Testis (tissue), 3 donors: ENCODE measurements around the gene BTBD6. TPM values are rescaled to one million over a fixed set of nuclear protein-coding genes. Genes with fewer than 3 reads are reported as not detected.

Experiments used
- DNase-seq: peaks from one replicate; pipeline ENCODE4 v3.0.0-alpha.2; 2019
- H3K27ac ChIP-seq, 2 donors: fragments of 200-600 bp; sonication (generic); one replicate each; pipeline ENCODE4 v1.5.1; 2019
- H3K27me3 ChIP-seq: fragments of 200-600 bp; sonication (generic); one replicate; pipeline ENCODE4 v1.5.1; 2019
- H3K36me3 ChIP-seq: fragments of 200-600 bp; sonication (generic); one replicate; pipeline ENCODE4 v1.5.1; 2017; ENCODE audit warnings: low read depth; ENCODE audit errors: missing control alignments
- H3K4me1 ChIP-seq: fragments of 200-600 bp; sonication (generic); one replicate; pipeline ENCODE4 v1.5.1; 2019
- H3K4me3 ChIP-seq, 2 donors: fragments of 200-600 bp; sonication (generic); one replicate each; pipeline ENCODE4 v1.5.1; 2017 to 2019
- H3K9me3 ChIP-seq: fragments of 200-600 bp; sonication (generic); one replicate; pipeline ENCODE4 v1.5.1; 2017
- POLR2A ChIP-seq: fragments of 450-650 bp; IDR thresholded peaks from one replicate; pipeline ENCODE4 v1.6.1; 2017; ENCODE audit warnings: antibody characterized with exemption, mild to moderate bottlenecking, moderate library complexity
- WGBS, 2 donors: methylation state at CpG; one replicate each; pipeline ENCODE4 v1.1.5; 2018; 5-methylcytosine and 5-hydroxymethylcytosine counted together
- intact Hi-C: fragments of 100-400 bp; cut with DNase I; formaldehyde crosslinking; loops from one replicate; pipeline ENCODE4 v1.15.1; 2023; ENCODE audit warnings: low total_unique reads
- polyA plus RNA-seq: library from polyadenylated mRNA; stranded (reverse); fragments of 350-450 nt; fragmentation: Illumina TruSeq; extraction: RNeasy Lipid Tissue Mini Kit (QIAGEN cat#74804); gene quantifications from one replicate; pipeline ENCODE4 v1.2.3, GENCODE V29; 2014; ENCODE audit warnings: low read depth, low replicate concordance; ENCODE audit not compliant: insufficient read depth
- total RNA-seq, 2 donors: library from RNA; depleted of rRNA; stranded (reverse); fragments of >200 nt; gene quantifications; one replicate each; pipeline ENCODE4 v1.2.3, GENCODE V29; 2016
- TF ChIP-seq, protein P1 (sequence below), 3 experiments: fragments of 450-650 bp in 2 of 3; fragments of 200-600 bp in 1 of 3; sonication (generic) in 1 of 3; IDR thresholded peaks; one replicate each; pipeline ENCODE4 v1.5.1; 2016 to 2019; ENCODE audit warnings: antibody characterized with exemption in 3 of 3, mild to moderate bottlenecking in 2 of 3, moderate library complexity in 1 of 3

The BTBD6 gene
- total and polyA plus RNA-seq, 3 donors from 2014 or later, result 84.1 to 120 (median 97.6) TPM

DNA sequence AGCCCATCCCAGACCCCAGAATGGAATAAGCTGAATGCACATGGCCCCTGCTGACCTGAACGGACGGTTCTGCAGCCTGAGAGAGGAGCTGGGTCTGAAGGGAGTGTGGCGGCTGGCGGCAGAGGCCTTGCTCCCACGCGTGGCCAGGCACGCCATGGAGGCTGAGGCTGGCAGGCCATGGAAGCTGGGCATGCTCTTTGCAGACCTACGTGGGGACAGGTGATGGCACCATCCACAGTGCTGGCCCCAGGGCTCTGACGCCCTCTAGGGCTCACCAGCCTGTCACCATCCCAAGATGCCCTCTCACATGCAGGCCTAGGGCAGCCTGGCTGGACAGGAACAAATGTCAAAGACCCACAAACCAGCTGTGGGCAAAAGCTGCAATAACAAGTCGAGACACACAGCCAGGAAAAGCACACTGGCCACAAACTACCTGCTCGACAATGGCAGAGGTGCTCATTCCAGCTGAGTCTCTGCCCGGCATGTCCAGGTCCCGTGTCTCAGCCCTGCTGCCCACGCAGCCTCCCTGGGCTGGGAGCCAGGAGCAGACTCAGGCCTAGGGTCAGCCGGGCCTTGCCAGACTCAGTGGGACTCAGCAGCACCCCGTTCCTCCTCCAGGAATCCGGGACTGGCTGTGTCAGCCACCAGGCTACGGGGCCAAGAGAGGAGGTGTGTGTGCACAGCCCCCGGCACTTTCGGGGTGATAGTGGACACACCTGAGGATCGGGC lies 19.7 kb downstream of the BTBD6 start:
- no peak overlapping the region for H3K27ac ChIP-seq
- H3K9me3 ChIP-seq, result no peaks in the 10 kb centered on the region
- no peak overlapping the region for H3K4me3 ChIP-seq
- H3K4me1 ChIP-seq, result no peaks in the 10 kb centered on the region
- intact Hi-C loops, result no loop called here
- WGBS, 2 donors, result 57 to 83% methylated on average over 8 to 20 of the region's 21 CpGs
- TF ChIP-seq POLR2A, result no peak
- TF ChIP-seq, protein P1, sequence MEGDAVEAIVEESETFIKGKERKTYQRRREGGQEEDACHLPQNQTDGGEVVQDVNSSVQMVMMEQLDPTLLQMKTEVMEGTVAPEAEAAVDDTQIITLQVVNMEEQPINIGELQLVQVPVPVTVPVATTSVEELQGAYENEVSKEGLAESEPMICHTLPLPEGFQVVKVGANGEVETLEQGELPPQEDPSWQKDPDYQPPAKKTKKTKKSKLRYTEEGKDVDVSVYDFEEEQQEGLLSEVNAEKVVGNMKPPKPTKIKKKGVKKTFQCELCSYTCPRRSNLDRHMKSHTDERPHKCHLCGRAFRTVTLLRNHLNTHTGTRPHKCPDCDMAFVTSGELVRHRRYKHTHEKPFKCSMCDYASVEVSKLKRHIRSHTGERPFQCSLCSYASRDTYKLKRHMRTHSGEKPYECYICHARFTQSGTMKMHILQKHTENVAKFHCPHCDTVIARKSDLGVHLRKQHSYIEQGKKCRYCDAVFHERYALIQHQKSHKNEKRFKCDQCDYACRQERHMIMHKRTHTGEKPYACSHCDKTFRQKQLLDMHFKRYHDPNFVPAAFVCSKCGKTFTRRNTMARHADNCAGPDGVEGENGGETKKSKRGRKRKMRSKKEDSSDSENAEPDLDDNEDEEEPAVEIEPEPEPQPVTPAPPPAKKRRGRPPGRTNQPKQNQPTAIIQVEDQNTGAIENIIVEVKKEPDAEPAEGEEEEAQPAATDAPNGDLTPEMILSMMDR (IDR thresholded peaks at IDR 0.05), result no peak
- H3K36me3 ChIP-seq, result no peaks in the 10 kb centered on the region
- no peaks in the 10 kb centered on the region for H3K27me3 ChIP-seq
- peak; percentile 74 for DNase-seq

DNA sequence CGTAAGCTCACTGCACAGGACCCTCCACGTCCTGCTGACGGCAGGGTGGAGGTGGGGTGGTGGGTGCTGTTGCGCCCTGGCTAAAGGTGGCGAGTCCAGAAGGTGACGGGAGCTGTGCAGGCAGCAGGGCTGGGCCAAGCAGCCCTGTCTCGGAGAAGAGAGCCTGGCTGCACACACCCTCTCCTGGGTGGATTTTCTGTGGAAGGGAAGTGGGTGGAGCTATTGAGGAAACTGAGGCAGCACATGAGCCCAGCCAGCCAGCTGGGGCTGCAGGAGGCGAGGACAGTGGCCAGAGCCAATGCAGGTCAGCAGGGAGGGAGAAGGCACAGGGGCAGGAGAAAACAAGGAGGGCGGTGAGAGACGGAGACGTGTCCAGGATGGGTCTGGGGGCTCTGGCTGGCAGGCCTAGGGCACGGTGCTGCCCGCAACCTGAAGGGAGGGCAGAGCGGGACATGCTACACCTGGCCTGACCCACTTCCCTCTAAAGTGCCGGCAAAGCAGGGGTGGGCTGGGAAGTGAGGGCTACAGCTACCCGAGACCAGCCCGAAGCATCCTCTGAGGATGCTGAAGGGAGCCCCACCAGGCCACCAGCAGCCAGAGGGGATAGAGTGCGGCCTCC lies 20.5 kb downstream of the BTBD6 start:
- H3K4me3 ChIP-seq, result no peak overlapping the region
- no peaks in the 10 kb centered on the region for H3K36me3 ChIP-seq
- intact Hi-C loops, result no loop called here
- WGBS, 2 donors, result 93% methylated on average over 7 to 18 of the region's 18 CpGs
- DNase-seq, result no peak
- no peaks in the 10 kb centered on the region for H3K27me3 ChIP-seq
- H3K9me3 ChIP-seq, result no peaks in the 10 kb centered on the region
- no peaks in the 10 kb centered on the region for H3K4me1 ChIP-seq
- no peak overlapping the region for H3K27ac ChIP-seq
- TF ChIP-seq, protein P1 (IDR thresholded peaks at IDR 0.05), result no peak
- TF ChIP-seq POLR2A, result no peak

DNA sequence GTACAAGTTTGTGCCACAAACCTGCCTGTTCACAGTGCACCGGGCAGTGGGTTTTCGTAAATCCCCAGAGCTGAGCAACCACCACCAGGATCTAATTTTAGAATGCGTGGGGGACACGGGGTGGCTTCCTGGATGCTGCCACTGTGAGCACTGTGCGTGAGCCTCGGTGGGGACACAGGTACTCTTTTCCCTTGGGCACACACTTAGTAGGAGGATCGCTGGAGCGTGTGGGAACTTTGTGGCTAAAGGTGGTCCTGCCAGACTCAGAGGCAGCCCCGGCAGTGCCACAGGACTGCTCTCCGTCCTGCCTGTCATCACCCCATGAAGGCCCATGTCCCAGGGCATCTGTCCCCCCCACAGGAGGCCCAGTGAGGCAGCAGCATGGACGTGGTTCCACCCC lies 21.1 kb downstream of the BTBD6 start:
- no peak overlapping the region for H3K27ac ChIP-seq
- no peak overlapping the region for H3K4me3 ChIP-seq
- DNase-seq, result no peak
- no peaks in the 10 kb centered on the region for H3K4me1 ChIP-seq
- H3K9me3 ChIP-seq, result no peaks in the 10 kb centered on the region
- H3K36me3 ChIP-seq, result no peaks in the 10 kb centered on the region
- TF ChIP-seq, protein P1 (IDR thresholded peaks at IDR 0.05), result no peak
- no peak for TF ChIP-seq POLR2A
- intact Hi-C loops, result no loop called here
- 78 to 85% methylated on average over 5 to 11 of the region's 11 CpGs for WGBS, 2 donors
- H3K27me3 ChIP-seq, result no peaks in the 10 kb centered on the region

DNA sequence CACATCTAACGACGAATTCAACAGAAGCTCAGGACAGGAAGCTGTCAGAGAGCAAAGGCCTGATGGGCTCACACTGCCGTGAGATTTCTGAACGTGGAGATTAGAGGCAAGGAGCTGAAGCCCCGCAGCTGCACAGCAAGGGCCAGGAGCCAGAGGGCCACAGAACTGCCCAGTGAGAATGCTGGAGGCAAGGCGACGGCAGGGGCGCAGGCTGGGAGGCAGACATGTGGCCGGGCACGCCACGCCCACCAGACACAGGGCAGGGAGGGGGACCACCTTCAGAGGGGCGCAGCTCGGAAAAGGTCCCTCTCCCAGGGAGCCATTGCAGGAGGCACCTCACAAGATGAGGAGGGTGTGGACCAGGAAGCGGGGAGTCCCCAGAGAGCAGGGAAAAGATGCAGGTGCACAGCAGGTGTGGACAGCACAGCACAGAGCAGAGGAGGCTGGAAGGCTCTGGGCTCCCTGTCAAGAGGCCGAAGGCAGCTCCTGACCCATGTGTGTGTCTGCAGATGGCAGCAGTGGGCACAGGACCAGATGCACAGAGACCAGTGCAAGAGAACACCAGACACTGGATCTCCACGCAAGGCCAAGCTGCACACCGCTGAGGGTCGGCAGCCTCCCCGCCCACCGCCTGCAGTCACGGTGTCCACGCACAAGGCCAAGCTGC lies 23.0 kb downstream of the BTBD6 start:
- intact Hi-C loops, result no loop called here
- Histone ChIP-seq H3K4me3 (no peak overlapping the region), H3K4me1 (no peaks in the 10 kb centered on the region), H3K27ac (no peak overlapping the region), H3K36me3 (no peaks in the 10 kb centered on the region), H3K9me3 (no peaks in the 10 kb centered on the region), H3K27me3 (no peaks in the 10 kb centered on the region)
- TF ChIP-seq POLR2A, result no peak
- TF ChIP-seq, protein P1 (IDR thresholded peaks at IDR 0.05), result no peak
- WGBS, 2 donors, result 85 to 89% methylated on average over 15 to 22 of the region's 22 CpGs
- no peak for DNase-seq
